ENCODE data around the gene PTPN13. TPM values are rescaled to one million over a fixed set of nuclear protein-coding genes. Genes with fewer than 3 reads are reported as not detected.
A peak's percentile ranks its signal among the peaks of the same experiment; 100 is the strongest.

The PTPN13 gene
- total RNA-seq, 1 donor: 70.2 TPM

GRCh38 chr4:86833615-86834014 is 239.5 kb downstream of the PTPN13 start:
- H2AFZ ChIP-seq (ENCODE audit: low read length): no peak overlapping the region
- no peaks in the 10 kb centered on the region for H3K9me3 ChIP-seq (ENCODE audit: low read depth, low read length)
- H3K27me3 ChIP-seq (ENCODE audit: insufficient read depth, low read length): no peaks in the 10 kb centered on the region
- peaks cover 12% of the 10 kb centered on the region for H3K4me1 ChIP-seq (ENCODE audit: insufficient read depth, low read length)
- H3K36me3 ChIP-seq (ENCODE audit: insufficient read depth, low read length): no peaks in the 10 kb centered on the region
- DNase-seq (ENCODE audit: insufficient read length, low spot score, missing footprints): no peak
- H3K4me2 ChIP-seq (ENCODE audit: insufficient read depth, low read length): no peak overlapping the region
- no peaks in the 10 kb centered on the region for H4K20me1 ChIP-seq (ENCODE audit: insufficient read depth, low read length)
- no peak overlapping the region for H3K4me3 ChIP-seq (ENCODE audit: insufficient read depth, low read length)
- TF ChIP-seq CTCF (IDR thresholded peaks at IDR 0.05; ENCODE audit: extremely low read depth, low read depth, low read length): no peak
- H3K79me2 ChIP-seq (ENCODE audit: insufficient read depth, low read length): no peaks in the 10 kb centered on the region
- no peak overlapping the region for H3K27ac ChIP-seq (ENCODE audit: low read depth, low read length)

- TF ChIP-seq CTCF (IDR thresholded peaks at IDR 0.05; ENCODE audit: extremely low read depth, low read depth, low read length): no peak
- no peaks in the 10 kb centered on the region for H3K9me3 ChIP-seq (ENCODE audit: low read depth, low read length)
- no peak overlapping the region for H3K4me3 ChIP-seq (ENCODE audit: insufficient read depth, low read length)
- no peak for DNase-seq (ENCODE audit: insufficient read length, low spot score, missing footprints)
- H3K79me2 ChIP-seq (ENCODE audit: insufficient read depth, low read length): no peaks in the 10 kb centered on the region
- H3K4me2 ChIP-seq (ENCODE audit: insufficient read depth, low read length): no peak overlapping the region
- H2AFZ ChIP-seq (ENCODE audit: low read length): no peak overlapping the region
- no peak overlapping the region for H3K27ac ChIP-seq (ENCODE audit: low read depth, low read length)
- peaks cover 12% of the 10 kb centered on the region for H3K4me1 ChIP-seq (ENCODE audit: insufficient read depth, low read length)
- no peaks in the 10 kb centered on the region for H3K27me3 ChIP-seq (ENCODE audit: insufficient read depth, low read length)
- H3K36me3 ChIP-seq (ENCODE audit: insufficient read depth, low read length): no peaks in the 10 kb centered on the region
- no peaks in the 10 kb centered on the region for H4K20me1 ChIP-seq (ENCODE audit: insufficient read depth, low read length)
Measured at GRCh38 chr4:86834901-86835300, 240.8 kb downstream of the PTPN13 start.

- Histone ChIP-seq H3K27me3 (ENCODE audit: insufficient read depth, low read length) (no peaks in the 10 kb centered on the region), H3K4me3 (ENCODE audit: insufficient read depth, low read length) (no peak overlapping the region), H3K4me1 (ENCODE audit: insufficient read depth, low read length) (peaks cover 12% of the 10 kb centered on the region), H3K27ac (ENCODE audit: low read depth, low read length) (no peak overlapping the region), H3K9me3 (ENCODE audit: low read depth, low read length) (no peaks in the 10 kb centered on the region), H3K36me3 (ENCODE audit: insufficient read depth, low read length) (no peaks in the 10 kb centered on the region), H3K4me2 (ENCODE audit: insufficient read depth, low read length) (no peak overlapping the region), H4K20me1 (ENCODE audit: insufficient read depth, low read length) (no peaks in the 10 kb centered on the region), H3K79me2 (ENCODE audit: insufficient read depth, low read length) (no peaks in the 10 kb centered on the region), H2AFZ (ENCODE audit: low read length) (peak overlapping the region; percentile 48)
- DNase-seq (ENCODE audit: insufficient read length, low spot score, missing footprints): no peak
- TF ChIP-seq CTCF (IDR thresholded peaks at IDR 0.05; ENCODE audit: extremely low read depth, low read depth, low read length): no peak
Measured at GRCh38 chr4:86835677-86836076, 241.6 kb downstream of the PTPN13 start.

GRCh38 chr4:86837691-86838503 is 243.8 kb downstream of the PTPN13 start:
- H3K27me3 ChIP-seq (ENCODE audit: insufficient read depth, low read length): no peaks in the 10 kb centered on the region
- no peaks in the 10 kb centered on the region for H3K79me2 ChIP-seq (ENCODE audit: insufficient read depth, low read length)
- no peaks in the 10 kb centered on the region for H3K9me3 ChIP-seq (ENCODE audit: low read depth, low read length)
- no peak overlapping the region for H3K27ac ChIP-seq (ENCODE audit: low read depth, low read length)
- no peak overlapping the region for H3K4me2 ChIP-seq (ENCODE audit: insufficient read depth, low read length)
- no peak for DNase-seq (ENCODE audit: insufficient read length, low spot score, missing footprints)
- no peak for TF ChIP-seq CTCF (IDR thresholded peaks at IDR 0.05; ENCODE audit: extremely low read depth, low read depth, low read length)
- H3K4me3 ChIP-seq (ENCODE audit: insufficient read depth, low read length): no peak overlapping the region
- H4K20me1 ChIP-seq (ENCODE audit: insufficient read depth, low read length): no peaks in the 10 kb centered on the region
- peak overlapping the region; percentile 15 for H2AFZ ChIP-seq (ENCODE audit: low read length)
- no peaks in the 10 kb centered on the region for H3K36me3 ChIP-seq (ENCODE audit: insufficient read depth, low read length)
- H3K4me1 ChIP-seq (ENCODE audit: insufficient read depth, low read length): no peaks in the 10 kb centered on the region

All from osteoblast (primary cell).